ENCODE results near the gene BPIFB1.

DNA sequence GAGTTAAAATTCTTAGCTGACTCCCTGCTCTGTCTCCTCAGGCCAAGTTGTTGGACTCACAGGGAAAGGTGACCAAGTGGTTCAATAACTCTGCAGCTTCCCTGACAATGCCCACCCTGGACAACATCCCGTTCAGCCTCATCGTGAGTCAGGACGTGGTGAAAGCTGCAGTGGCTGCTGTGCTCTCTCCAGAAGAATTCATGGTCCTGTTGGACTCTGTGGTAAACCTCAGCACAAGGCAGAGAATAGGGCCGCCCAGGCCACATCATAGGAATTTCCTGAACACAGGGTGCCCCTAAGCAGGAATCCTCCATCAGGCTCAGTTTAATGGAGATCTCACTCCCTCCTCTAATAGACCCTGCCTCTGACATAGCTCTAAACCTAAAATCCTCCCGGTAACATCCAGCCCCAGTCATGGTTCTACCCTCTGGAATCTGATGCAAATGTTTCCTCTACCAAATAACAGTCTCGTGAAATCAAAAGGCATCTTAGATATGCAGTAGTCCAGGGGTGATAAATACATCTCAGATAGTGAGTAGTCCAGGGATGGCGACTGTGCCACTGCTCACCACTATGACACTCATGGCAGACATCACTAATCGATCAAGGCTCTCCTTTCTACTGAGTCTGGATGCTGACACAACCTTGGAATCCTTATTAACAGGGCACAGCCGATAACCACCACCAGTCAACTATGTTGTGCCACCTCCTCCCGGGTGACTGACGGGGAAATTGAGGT is 18.3 kb downstream of the BPIFB1 start:
- TF ChIP-seq ATF7 (IDR thresholded peaks at IDR 0.05; ENCODE audit: low read depth) (no peak), IRF3 (IDR thresholded peaks at IDR 0.05) (no peak), DPF2 (IDR thresholded peaks at IDR 0.05) (no peak), MAX (IDR thresholded peaks at IDR 0.05; ENCODE audit: low read depth, low read length) (no peak), MTA2 (IDR thresholded peaks at IDR 0.05; ENCODE audit: low read depth) (no peak)
